ENCODE measurements around the gene C12orf57.
A peak's percentile ranks its signal among the peaks of the same experiment; 100 is the strongest.

The C12orf57 gene

DNA sequence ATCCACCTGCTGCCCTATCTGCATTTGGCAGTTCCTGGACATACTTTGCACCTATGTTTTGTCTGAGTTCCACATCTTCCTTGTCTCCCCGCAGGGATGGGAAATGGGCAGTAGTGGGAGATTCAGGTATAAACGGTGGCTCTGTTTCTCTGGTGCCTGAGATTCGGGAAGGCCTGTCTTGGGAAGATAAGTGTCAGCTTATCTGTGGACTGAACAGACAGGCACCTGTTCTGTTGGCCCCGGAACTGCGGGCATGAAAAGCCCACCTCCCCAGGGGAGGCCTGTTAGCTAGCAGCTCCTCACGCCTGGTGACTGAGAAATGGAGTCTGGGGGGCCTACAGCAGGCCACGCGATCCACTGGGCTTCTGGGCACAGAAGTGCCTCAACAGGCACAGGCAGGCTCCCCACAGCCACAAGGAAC lies 20.8 kb downstream of the C12orf57 start:
- DNase-seq (ENCODE audit: low read depth) = no peak

DNA sequence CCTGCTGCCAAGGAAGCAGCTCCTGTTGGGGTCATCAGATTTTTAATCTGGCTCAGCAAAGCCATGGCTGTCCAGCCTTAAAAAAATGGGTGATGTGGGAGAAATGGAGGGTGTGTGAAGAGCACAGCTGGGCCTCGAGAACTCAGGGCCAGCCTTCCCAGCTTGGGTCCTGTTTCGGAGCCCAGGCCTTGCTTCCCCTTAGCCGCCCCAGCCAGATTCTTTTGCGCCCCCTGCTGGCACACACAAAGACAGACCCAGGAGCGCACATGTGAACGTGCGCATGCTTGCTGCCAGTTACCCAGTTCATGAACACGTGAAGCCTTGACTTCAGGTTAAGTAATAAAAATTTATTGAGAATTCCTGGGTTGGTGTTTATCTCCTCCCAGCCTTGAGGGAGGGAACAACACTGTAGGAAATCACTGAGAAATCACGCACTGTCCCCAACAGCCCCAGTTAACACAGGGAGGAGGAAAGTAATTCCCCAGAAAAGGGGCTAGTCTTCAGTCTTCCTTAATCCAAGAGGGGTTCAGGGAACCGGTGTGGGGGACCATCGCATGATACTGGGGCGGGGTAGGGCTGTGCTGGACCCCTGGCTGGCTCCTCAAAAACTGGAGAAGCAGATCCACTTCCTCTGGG lies 21.3 kb downstream of the C12orf57 start:
- DNase-seq (ENCODE audit: low read depth) = peak; percentile 85

DNA sequence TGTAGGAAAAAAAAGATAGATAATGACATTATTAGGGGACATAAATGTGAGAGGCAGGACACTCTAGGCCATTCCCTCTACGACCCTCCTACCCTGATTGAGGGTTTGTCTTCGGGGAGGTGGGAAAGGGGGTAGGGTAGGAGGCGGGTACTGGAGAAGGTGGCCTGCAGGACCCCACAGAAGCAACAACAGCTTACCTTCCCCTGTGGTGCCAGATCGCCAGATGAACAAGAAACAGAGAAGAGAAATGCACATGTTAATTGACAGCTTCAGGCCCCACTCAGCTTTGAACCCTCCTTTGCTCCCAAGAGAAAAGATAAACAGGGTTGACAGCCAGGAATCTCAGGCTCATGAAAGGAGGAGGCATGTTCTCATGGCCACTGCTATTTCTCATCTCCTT lies 21.9 kb downstream of the C12orf57 start:
- no peak for DNase-seq (ENCODE audit: low read depth)

DNA sequence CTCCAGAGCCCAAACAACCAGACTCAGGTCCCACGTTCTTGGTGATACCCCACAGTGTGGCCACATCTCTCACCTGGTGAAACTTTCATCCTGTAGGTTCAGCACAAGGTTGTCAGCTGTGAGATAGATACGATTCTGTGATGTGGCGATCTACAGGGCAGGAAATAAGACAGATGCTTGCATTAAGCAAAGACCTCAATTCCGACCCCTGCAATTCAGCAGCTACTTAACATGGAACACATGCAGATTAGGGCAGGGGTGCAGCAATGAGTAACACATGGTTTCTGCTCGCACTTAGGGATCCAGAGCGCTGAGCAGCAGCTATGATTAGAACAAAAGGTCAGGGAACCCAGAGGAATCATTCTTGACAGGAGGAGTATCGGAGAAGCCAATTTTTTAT lies 22.5 kb downstream of the C12orf57 start:
- DNase-seq (ENCODE audit: low read depth) = no peak

DNA sequence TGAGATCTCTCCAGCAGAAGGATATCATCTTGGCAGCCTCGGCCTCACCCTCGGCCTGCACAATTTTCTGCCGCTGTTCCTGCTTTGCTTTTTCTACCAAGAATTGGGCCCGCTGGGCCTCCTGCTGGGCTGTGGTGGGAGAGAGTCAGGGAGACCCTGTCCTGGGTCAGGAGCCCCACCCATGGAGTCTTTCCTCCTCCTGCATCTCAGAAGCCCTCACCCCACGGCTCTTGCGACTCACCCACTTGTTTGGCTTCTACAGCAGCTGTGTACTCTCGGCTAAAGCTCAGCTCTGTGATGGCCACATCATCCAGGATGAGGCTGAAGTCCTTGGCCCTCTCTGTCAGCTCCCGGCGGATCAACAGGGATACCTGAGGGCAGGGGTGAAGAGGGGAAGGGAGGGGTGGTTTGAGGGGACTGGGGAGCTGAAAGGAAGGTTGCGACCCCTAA lies 23.9 kb downstream of the C12orf57 start:
- DNase-seq (ENCODE audit: low read depth) = no peak

DNA sequence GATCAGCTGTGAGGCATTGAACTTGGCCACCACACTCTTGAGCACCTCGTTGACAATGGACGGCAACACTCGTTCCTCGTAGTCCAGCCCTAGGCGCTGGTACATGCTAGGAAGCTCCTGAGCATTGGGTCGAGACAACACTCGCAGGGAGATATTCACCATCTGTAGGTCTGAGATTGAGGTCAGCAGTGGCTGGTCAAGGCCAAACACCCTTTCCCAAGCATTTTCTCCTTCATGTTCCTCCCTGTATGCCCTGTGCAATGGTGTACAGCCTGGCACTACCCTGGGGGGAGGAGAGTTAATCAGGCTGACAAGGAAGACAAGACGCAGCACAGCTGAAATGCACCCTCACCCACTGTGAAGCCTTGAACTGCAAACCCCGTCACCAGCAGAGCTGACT lies 24.6 kb downstream of the C12orf57 start:
- no peak for DNase-seq (ENCODE audit: low read depth)

DNA sequence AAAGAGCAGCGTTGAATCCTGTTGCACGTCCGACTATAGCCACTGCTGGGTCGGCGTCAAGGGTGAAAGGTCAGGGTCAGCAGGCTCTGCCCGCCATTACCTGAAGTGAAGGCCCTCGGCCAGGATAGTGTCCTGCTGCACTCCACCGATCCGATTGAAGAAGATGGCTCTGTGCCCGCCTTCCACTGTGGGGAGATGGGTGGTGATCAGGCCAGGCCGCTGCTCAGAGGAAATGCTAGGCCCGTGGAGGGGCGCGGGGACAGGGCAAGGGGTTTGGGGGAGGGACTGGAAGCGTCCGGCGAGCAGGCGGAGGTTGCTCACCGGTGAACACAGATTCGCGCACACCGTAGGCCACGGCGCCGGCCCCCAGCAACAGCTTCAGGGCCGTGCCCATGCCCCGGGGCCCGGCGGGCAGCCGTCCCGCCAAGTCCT lies 26.3 kb downstream of the C12orf57 start:
- DNase-seq (ENCODE audit: low read depth) = no peak

DNA sequence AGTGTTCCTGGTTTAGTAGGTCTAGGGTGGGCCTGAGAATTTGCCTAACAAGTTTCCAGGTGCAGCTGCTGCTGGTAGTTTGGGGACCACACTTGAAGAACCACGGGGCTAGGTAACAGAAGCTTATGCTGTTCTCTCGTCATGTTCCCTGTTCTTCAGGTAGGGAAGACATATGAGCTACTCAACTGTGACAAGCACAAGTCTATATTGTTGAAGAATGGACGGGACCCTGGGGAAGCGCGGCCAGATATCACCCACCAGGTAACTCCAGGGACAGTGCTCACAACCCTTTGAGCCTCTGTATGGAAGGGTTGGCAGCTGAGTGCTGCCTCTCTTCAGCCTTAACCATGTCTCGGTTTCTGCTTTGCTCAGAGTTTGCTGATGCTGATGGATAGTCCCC lies 30.4 kb downstream of the C12orf57 start:
- DNase-seq (ENCODE audit: low read depth) = no peak

DNA sequence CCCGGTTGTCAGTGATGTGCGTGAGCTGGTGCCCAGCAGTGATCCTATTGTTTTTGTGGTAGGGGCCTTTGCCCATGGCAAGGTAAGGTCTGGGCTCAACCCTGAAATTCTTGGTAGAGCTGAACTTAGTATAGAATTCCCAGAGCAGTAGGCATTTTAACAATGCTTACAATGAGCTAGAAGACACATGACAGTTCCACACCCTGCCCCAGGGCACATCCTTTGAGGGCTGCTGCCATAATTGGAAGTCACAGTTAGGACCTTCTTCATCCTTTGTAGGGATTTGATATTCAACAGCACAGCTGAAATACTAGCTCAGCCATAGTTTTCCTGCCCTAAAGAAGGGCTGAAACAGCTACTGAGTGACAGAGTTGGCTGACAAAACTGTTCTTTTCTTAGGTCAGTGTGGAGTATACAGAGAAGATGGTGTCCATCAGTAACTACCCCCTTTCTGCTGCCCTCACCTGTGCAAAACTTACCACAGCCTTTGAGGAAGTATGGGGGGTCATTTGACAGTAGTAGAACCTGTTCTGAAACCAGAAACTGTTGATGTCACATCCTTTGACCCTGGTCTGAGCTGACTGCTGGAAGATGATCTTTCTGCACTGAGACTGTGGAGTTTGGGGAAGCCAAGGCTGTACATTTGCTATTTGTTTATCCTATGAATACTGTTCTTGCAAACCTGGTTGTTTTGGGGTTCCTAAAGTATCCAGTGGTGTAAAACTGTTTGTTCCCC lies 31.6 kb downstream of the C12orf57 start:
- DNase-seq (ENCODE audit: low read depth) = no peak

DNA sequence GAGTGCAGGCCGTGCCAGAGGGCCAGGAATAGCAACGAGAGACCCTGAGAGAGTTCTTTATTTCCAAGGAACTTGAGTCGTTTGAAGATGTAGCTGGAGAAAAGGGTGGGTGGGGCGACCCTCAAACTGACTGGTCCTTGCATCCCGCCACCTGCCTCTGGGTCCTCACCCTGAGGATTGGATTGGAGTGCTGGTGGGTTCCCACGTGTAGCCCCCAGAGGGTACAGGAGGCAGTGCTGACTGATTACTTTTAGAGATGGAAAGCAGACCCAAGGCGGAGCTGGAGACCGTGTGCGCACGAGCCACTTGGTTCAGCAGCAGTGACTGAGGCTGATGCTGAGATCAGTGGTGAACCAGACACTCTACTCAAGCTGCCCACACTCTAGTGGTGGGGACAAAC lies 33.8 kb downstream of the C12orf57 start:
- no peak for DNase-seq (ENCODE audit: low read depth)

DNA sequence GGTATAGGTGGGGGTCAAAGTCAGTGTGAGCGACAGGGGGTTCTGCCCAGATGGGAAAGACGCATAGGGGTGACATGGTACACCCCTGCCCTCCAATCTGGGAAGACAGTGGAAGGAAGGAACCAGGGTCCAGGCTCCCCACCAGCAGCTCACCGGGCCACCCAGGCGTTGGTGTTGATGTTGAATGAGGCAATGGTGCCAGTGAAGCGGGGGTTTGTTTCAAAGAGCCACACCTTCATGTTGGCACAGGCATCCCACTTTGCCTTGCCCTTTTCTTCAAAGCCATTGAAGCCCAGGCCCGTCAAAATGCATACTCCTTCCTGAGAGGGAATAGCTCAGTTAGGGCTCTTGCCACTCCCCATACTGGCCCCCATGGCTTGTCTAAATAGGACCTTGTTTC lies 34.4 kb downstream of the C12orf57 start:
- no peak for DNase-seq (ENCODE audit: low read depth)

DNA sequence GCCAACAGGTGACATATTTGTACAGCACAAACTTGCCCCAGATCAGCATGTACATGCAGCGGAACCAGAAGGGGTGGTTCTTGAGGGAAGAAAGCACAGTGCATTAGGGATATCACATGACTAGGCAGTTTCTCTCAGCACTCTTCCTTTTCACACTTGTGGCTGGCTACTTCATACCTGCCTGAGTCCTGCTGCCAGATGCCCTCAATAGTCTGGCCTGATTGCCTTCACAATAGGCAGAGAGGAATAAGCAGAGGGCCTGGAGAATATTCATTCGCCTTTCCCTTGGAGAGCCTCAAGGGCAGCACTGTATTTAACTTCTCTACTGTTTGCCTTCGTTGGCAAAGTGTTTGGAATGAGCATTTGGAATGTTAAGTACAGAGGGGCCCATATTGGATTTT lies 34.8 kb downstream of the C12orf57 start:
- DNase-seq (ENCODE audit: low read depth) = no peak

DNA sequence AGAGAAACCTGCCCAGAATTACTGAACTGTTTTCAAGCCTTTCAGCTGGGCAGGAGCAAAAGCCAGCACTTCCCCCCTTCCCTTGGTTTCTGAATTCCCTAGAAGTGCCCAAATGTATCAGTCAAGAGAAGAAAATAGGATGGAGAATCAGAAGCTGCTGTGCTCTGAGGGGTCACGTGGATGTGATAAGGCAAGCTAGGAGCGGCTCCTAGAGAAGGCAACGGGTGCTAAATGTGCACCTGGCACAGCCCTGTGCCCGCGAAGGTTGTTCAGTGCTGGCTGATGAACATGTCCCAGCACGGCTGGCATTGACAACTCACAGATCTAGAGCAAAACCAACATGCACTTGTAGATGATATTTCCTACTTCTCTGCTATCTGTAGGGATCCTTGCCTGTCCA lies 35.2 kb downstream of the C12orf57 start:
- DNase-seq (ENCODE audit: low read depth) = no peak

DNA sequence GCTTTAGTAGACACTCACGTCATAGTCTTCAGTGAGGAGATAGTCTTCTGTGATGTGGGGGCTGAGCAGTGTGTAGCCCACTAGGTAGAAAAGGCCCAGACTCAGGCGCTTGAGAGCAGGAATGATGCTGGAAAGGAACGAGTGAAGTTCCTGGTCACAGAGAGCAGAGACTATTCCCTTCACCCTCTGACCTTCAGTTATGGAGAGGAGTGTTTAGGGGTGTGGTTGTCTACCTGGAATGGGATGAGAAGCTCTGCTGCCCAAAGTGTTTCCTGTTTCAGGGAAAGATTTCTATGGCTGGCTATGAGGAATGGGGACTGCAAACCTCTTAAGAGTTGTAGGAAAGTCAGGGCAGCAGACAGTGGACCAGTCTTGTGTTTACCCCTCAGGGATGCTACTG lies 35.6 kb downstream of the C12orf57 start:
- DNase-seq (ENCODE audit: low read depth) = no peak

DNA sequence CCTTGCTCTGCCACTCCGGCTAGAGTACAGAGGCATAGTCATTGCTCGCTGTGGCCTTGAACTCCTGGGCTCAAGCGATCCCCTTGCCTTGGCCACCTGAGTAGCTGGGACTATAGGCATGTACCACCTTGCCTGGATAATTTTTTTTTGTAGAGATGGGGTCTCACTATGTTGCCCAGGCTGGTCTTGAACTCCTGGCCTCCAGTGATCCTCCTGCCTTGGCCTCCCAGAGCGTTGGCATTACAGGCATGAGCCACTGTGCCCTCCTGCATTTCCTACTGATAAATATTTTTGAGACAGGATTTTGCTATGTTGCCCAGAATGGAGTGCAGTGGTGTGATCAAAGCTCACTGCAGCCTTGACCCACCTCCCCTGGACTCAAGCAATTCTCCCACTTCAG lies 36.3 kb downstream of the C12orf57 start:
- DNase-seq (ENCODE audit: low read depth) = no peak

DNA sequence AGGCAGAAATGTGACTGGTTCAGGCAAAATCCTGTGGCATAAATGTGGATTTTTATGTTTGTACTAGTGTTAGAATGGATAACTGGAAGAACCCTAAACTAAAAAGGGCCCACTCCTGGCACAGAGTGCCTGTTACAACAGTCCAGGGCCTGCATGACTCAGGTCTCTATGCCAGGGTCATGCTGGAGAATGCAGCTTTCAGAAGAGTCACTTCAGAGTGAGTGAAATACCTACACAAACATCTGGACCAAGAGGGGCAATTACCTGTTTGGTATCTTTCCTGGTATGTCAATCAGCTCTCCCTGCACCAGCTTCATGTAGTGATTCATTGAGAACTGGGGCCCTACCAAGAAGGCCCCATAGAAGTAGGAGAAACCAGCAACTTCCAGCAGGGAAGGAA lies 36.9 kb downstream of the C12orf57 start:
- DNase-seq (ENCODE audit: low read depth) = no peak

DNA sequence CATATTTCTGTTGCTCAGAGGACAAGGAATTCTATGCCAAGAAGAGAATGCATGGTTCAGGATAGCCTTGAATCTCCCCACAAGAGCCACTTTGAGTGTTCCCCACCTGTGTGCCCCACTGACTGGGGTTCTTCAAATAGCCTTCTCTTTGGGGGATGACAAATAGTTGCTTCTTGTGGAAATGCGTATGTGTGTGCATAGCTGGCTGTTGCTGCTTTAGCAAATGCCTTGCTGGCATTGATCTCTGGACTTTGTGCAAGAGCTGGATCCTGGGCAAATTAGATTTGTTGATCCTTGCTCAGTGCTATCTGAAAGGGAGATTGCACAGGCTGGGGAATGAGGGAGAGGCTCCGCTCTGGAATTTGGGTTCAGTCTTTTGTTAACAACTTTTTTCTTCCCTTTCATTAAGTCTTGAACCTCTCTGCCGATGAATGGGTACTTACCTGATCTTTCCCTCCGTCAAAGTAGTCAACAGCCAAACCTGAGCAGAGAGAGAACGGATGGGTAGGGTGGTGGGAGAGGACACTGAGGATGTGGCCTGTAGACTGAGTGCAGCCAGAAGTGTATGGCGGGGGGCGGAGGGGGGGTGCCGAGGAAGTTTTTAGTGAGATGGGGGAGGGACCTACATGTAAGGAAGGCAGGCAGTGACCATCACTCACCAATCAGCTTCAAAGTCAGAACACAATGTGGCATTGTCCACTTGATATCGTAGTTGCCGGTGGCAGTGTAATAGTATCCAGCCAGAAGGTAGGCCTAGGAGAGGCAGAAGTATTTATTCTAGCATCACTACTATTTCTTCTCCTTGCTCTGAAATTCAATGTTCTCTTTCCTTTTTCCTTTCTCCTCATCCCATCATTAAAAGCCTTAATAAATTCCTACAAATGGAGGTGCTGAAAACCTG lies 37.6 kb downstream of the C12orf57 start:
- DNase-seq (ENCODE audit: low read depth) = no peak

DNA sequence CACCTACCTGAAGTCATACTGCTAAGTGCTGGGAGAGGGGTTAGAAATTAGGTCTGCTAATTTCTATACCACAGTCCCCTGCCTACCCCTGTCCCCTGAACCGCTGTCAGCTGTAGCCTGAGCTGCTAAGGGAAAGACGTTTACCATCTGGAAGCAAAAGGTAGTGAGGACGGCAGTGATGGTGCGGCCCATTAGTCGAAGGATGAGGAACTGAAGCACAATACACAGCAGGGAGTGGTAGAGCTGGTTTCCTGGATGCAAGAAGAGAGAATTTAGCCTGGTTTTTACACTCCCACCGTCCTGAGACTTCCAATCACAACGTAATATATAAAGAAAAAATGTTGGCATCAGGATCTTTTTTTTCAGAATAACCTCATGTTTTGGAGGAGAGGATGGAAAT lies 38.7 kb downstream of the C12orf57 start:
- no peak for DNase-seq (ENCODE audit: low read depth)

DNA sequence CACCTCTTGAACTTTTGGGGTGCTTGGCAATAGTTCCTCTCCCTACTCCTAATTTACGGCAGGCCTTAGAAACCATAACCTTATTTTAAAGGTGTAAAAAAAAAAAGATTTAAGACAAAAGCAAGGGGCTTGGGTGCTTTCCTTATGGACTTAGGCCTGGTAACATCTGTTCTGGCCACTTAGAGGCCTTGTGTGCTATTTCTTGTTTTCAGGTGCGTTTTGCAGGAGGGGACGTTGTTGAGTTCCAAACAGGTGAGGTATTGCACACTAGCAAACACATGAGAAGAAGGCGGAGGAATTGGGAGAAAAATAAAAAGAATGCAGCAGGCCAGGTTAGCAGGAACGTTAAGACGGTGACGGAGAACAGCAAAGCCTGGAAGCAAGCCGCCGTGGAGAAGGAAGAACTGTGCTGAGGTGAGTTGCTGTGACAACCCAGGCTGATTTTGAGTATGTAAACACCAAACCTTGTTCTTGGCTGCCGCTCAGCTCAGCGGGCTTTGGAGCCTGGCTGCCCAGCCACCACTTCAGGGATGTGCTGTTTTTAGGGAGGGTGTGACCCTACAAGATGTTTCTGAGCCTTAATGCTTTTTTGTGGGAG lies 44.2 kb downstream of the C12orf57 start:
- no peak for DNase-seq (ENCODE audit: low read depth)

All from stimulated activated CD8-positive, alpha-beta memory T cell treated with anti-CD3 and anti-CD28 coated beads, Interleukin-12 subunit alpha, Interleukin-12 subunit beta, amount 100 ng/mL, for 1 hour (primary cell).